HG03175 (cell line): ENCODE results near the gene CD160.
A peak's percentile ranks its signal among the peaks of the same experiment; 100 is the strongest.
"Not testable (repeated sequence)": the region's sequence is repeated elsewhere in the genome, so short reads cannot be mapped to it uniquely, and the experiment has no call there.

ENCODE experiments used
- ATAC-seq: cut with Tn5 transposase; IDR thresholded peaks from one replicate; pipeline ENCODE4 v1.9.1; 2021; ENCODE audit warnings: mild to moderate bottlenecking, moderate library complexity; ENCODE audit not compliant: unreplicated experiment

Gene CD160, protein sequence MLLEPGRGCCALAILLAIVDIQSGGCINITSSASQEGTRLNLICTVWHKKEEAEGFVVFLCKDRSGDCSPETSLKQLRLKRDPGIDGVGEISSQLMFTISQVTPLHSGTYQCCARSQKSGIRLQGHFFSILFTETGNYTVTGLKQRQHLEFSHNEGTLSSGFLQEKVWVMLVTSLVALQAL

DNA sequence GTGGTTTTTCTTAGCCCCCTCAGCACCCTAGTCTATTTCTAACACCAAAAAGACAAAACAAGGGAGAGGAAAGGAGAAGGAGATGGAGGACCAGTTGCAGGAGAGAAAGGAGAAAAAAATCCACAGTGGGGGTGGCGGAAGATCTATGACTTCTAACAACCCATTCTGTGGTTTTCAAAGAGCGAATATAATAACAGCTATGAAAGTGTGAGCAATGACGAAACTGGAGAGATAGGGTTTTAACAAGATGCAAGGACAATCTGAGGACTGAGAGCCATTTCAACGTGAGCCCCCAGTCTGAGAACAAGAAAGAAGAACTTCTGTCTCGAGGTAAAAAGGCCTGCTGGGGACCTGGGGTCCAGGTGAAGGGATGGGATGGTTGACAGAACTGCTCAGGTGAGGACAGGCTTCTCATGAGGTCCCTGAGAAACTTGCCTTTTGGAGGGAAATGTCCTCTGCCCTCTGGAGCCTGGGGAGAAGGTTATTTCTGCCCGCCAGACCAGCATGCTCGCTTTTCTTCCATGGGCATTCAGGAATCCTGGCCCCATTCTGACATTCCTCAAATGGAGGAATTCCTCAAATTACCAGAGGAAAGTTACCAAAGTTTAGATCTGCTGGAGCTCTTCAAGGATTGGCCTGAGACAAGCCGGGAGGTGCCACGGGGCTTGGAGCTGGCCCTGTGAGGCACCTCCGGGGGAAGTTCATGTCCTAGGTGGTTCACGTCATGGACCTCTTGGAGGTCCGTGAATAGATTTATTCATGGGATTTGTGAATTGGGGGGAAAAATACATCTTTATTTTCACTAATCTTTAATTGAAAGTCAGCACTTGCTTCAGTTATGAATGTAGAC, at the start of gene CD160:
Gene CD160 (plus strand): TSS at position 270 of the 850 bp plus-strand sequence. CDS start 8,829 bp downstream, outside the sequence.
- ATAC-seq = no peak

GRCh38 chr1:145670995-145671745, 48.1 kb upstream of the CD160 start:
- not testable (repeated sequence) for ATAC-seq

- ATAC-seq = not testable (repeated sequence)
Observed at GRCh38 chr1:145673217-145673616, 46.1 kb upstream of the CD160 start.

DNA sequence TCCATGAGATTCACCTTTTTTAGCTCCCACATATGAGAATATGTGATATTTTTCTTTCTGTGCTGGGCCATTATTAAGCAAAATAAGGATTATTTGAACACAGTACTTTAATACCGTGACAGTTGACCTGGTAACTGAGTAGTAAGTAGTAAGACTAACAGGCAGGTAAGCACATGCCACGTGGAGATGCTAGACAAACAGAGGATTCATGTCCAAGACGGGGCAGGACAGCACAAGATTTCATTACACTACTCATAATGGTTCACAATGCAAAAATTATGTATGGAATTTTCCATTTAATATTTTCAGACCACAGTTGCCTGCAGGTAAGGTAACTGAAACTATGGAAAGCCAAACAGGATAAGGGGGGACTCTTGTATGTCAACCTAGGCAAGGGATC, 34.4 kb upstream of the CD160 start:
- not testable (repeated sequence) for ATAC-seq

GRCh38 chr1:145686078-145686477, 33.2 kb upstream of the CD160 start:
- not testable (repeated sequence) for ATAC-seq

- no peak for ATAC-seq
Observed at GRCh38 chr1:145688328-145688727, 31.0 kb upstream of the CD160 start.

DNA sequence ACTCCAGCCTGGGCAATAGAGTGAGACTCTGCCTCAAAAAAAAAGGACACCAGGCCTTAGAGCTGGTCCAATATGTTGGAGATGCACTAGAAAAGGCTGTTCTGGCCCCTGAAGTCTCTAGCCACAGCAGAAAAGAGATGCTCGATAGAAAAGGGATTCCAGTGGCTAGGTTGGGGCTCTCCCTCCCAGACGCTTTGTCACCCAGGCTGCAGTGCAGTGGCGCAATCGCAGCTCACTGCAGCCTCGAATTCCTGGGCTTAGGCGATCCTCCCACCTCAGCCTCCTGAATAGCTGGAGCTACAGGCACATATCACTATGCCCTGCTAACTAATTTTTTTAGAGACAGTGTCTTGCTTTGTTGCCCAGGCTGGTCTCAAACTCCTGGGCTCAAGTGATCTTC, 30.4 kb upstream of the CD160 start:
- ATAC-seq = no peak

DNA sequence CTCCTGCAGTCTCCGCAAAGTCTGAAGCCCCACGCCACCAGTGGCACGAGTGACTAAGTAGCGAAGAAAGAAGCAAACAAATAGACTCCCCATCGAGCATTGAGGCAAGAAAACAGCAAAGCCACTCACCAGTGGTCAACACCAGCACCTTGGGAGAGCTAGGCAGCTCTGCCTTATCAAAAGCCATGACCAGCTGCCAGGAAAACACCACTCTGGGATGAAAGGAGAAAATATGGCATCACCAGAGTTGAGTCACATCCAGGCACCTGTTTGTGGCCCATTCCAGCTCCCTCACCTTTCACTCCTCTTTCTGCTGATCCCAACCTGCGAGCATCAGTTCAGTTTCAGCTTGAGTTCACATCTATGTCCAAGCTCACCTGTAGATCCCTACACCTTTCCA, 29.4 kb upstream of the CD160 start:
- no peak for ATAC-seq

GRCh38 chr1:145690587-145691558, 28.4 kb upstream of the CD160 start:
- ATAC-seq = peak; percentile 91

DNA sequence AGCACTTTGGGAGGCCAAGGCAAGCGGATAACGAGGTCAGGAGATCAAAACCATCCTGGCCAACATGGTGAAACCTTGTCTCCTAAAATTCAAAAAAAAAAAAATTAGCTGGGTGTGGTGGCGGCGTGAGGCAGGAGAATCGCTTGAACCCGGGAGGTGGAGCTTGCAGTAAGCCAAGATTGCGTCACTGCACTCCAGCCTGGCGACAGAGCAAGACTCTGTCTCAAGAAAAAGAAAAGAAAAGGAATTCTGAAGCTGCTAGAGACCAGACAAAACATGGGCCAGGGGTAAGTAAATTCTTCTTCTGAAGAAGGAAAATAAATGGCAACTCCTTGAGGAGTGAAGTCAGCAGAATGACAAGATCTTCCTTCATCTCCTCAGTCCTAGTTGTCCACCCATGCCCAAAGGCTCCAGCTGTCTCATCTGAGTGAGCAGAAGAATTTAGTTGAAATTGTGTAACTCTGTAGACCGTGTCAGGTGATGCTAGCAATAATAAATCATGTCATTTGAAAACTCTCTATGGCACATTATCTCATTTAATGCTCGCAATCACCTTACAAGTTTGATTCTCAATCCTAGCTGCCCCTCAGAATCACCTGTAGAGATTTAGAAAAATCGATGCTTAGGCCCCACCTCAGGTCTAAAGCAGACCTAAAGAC, 26.4 kb upstream of the CD160 start:
- no peak for ATAC-seq

DNA sequence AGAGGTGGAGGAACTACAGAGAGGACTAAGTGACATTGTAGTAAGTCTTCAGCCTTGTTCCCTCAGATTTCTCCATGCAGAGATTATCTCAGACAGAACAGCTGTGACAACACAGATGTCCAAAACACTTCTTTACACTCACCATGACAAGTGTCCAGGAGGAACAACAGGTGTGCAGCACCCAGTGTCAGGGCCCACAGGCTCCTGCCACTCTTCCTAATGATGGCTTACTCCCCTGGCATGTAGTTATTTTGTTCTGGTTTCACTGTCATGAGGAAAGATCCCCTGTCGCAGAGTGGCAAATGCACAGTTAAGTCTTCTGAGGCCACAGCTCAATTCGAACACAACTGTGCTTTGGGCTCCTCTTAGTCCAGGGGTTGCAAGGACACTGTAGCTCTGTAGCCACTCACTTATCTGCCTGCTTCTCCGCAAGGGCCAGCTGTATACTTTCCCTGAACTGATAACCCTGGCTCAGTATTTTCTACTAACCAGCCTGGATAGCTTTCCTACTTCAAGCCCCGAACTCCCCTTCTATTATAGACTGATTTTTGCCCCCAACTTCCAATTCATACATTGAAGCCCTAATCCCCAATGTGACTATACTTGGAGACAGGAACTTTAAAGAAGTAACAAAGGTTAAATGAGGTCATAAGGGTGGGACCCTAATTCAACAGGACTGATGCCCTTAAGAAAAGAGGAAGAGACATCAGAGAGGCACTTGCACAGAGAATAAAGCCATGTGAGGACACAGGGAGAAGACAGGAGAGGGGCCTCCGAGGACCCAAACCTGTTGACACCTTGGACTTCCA, 23.3 kb upstream of the CD160 start:
- ATAC-seq = no peak

GRCh38 chr1:145696630-145696960, 22.7 kb upstream of the CD160 start:
- no peak for ATAC-seq

DNA sequence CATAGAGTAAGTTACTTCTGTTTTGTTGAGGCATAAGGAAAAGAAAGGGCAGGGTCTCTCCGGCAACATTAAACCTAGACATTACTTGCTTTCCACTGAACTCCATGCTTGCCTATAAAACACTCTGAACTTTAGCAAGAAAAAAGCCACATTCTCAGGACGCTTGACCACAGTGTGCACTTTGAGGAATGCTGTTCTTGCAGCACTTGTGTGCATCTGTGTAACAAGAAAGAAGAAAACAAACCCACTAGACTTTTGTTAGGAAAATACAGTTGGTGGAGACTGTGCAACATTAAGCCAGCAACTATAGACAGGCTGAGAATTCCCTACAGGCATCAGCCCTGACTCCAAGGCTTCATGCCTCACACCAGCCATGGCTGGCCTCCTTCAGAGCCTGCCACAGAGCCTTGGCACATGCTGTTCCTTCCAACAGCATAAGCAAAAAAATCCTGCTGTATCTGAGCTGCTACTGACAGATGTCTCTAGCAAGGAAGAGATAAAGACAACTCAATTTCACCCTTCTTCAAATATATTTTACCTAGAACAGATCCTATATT, 17.9 kb upstream of the CD160 start:
- no peak for ATAC-seq

DNA sequence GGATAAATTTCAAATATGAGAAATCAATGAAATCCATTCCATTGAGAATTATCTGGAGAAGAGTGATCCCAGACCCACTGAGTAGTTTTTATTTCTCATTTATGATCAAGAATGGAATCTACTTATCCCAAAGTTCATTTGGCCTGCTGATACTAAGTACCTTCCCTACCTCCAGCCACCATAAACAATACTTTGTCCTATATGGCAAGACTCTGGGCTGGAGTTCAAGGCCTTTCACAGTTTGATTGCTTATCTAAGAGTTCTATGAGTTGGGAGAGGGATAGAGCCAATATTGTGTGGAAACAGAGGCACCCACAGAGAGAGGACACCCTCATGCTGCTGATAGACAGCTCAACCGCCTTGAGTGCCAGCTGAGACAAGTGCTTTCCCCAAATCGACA, 17.2 kb upstream of the CD160 start:
- ATAC-seq = no peak

DNA sequence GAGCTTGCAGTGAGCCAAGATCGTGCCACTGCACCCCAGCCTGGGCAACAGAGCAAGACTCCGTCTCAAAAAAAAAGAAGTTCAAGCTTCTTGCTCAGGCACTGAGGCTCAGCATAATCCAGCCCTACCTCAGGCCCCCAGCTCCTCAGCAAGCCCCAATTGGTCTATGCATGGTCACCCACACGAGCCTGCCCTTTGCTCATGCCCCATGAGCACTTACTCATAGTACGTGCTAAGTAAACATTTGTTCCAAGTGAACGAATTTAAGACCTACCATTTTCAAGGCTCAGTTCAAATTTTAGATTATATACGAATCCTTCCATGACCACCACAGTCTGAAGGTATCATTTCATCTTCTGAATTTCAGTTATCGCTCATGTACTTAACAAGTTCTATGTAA, 16.5 kb upstream of the CD160 start:
- no peak for ATAC-seq

DNA sequence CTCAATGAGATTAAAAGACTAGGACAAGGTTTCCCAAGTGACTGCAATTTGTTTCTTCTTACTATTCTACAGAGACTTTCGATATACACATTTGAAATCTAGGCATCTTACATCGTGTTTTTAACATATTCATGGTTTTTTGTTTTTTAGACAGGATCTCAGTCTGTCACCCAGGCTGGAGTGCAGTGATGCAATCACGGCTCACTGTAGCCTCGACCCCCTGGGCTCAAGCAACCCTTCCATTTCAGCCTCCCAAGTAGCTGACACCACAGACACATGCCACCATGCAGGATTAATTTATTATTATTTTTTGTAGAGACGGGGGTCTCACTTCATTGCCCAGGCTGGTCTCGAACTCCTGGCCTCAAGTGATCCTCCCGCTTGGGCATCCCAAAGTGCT, 13.7 kb upstream of the CD160 start:
- no peak for ATAC-seq

- no peak for ATAC-seq
Observed at GRCh38 chr1:145706086-145706664, 13.1 kb upstream of the CD160 start.

DNA sequence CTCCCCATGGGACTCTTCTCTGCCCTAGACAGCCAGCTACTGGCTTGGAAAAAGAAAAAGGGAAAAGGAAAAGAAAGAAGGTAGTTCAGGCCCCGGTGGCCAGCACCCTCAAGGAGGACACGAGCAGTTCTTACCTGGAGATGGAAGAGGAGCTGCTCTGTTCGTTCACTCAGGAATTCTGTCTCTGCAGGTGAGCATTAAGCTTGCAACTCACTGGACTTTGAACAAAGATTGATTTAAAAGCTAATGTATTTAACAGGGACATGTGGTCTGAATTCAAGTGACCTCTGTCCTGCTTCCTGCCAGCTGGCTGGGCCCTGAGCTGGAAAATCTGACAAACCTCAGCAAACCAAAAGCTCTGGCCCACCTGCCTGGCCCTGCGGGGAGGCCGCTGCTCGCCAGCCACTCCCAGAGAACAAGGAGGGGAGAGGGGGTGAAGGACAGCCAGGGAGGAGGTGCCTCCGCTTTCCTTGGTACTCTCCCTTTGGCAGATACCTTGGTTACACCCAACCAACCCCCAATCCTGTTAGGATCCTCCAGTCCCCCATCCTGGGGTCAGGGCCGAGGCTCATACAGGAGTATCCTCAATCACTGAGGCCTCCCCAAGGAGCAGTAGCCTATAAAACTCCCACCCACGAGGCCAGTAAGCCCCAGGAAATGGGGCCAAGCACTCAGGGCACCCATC, 12.0 kb upstream of the CD160 start, which contains the start of gene PDZK1:
Gene PDZK1 (minus strand): TSS at position 186 of the 685 bp plus-strand sequence. CDS start 19,347 bp downstream, outside the sequence.
- ATAC-seq = no peak
